HepG2 (cell line): Measurements from ENCODE around the gene RNH1. TPM values are rescaled to one million over a fixed set of nuclear protein-coding genes. Genes with fewer than 3 reads are reported as not detected.
A peak's percentile ranks its signal among the peaks of the same experiment; 100 is the strongest.

Experiments
- AKAP8 ChIP-seq: sonication (generic); formaldehyde crosslinking; IDR thresholded peaks from 2 replicates; pipeline ENCODE4 v1.5.1; 2020; ENCODE audit warnings: mild to moderate bottlenecking, missing genetic modification reagents
- ARID2 ChIP-seq: sonication (generic); formaldehyde crosslinking; IDR thresholded peaks from 2 replicates; pipeline ENCODE4 v1.8.1; 2022; ENCODE audit warnings: mild to moderate bottlenecking, missing genetic modification reagents, borderline replicate concordance
- CAMTA2 ChIP-seq: sonication (generic); formaldehyde crosslinking; IDR thresholded peaks from 2 replicates; pipeline ENCODE4 v1.4.0; 2020; ENCODE audit warnings: mild to moderate bottlenecking, missing genetic modification reagents, borderline replicate concordance
- HIVEP1 ChIP-seq: sonication (generic); formaldehyde crosslinking; IDR thresholded peaks from 2 replicates; pipeline ENCODE4 v1.4.0; 2020; ENCODE audit warnings: mild to moderate bottlenecking, missing genetic modification reagents
- HNF1A ChIP-seq, 2 experiments: sonication (generic) in 1 of 2; formaldehyde crosslinking in 1 of 2; IDR thresholded peaks; 2 replicates each; pipeline versions ENCODE4 v1.4.0 to v1.6.1; 2016 to 2020; ENCODE audit warnings: borderline replicate concordance in 1 of 2, low read depth in 1 of 2, mild to moderate bottlenecking in 1 of 2, missing genetic modification reagents in 1 of 2
- MAF1 ChIP-seq: sonication (generic); formaldehyde crosslinking; IDR thresholded peaks from 2 replicates; pipeline ENCODE4 v1.5.0; 2020; ENCODE audit warnings: missing genetic modification reagents, borderline replicate concordance
- MLLT10 ChIP-seq: sonication (generic); formaldehyde crosslinking; IDR thresholded peaks from 2 replicates; pipeline ENCODE4 v1.4.0; 2020; ENCODE audit warnings: missing genetic modification reagents
- NFKBIZ ChIP-seq: IDR thresholded peaks from 2 replicates; pipeline ENCODE4 v1.6.1; 2018; ENCODE audit warnings: missing genetic modification reagents, missing compliant biosample characterization
- PHF21A ChIP-seq: sonication (generic); formaldehyde crosslinking; IDR thresholded peaks from 2 replicates; pipeline ENCODE4 v1.5.0; 2020; ENCODE audit warnings: mild to moderate bottlenecking, missing genetic modification reagents
- RNF219 ChIP-seq: sonication (generic); formaldehyde crosslinking; IDR thresholded peaks from 2 replicates; pipeline ENCODE4 v1.5.0; 2020; ENCODE audit warnings: mild to moderate bottlenecking, missing genetic modification reagents
- SIN3A ChIP-seq: IDR thresholded peaks from 2 replicates; pipeline ENCODE4 v1.6.1; 2011; ENCODE audit warnings: low read depth, mild to moderate bottlenecking, control low read depth, low read length, borderline replicate concordance
- ZBTB7A ChIP-seq: sonication (generic); formaldehyde crosslinking; IDR thresholded peaks from 2 replicates; pipeline ENCODE4 v1.8.0; 2022; ENCODE audit warnings: mild to moderate bottlenecking, missing genetic modification reagents
- ZBTB8A ChIP-seq: sonication (generic); formaldehyde crosslinking; IDR thresholded peaks from 2 replicates; pipeline ENCODE4 v1.4.0; 2020; ENCODE audit warnings: mild to moderate bottlenecking, low read depth, missing genetic modification reagents, borderline replicate concordance
- ZFP91 ChIP-seq: sonication (generic); formaldehyde crosslinking; IDR thresholded peaks from 2 replicates; pipeline ENCODE4 v1.9.0; 2022; ENCODE audit warnings: missing genetic modification reagents, mild to moderate bottlenecking, borderline replicate concordance
- ZNF12 ChIP-seq: sonication (generic); formaldehyde crosslinking; IDR thresholded peaks from 2 replicates; pipeline ENCODE4 v1.5.0; 2020; ENCODE audit warnings: missing genetic modification reagents
- ZNF513 ChIP-seq: sonication (generic); formaldehyde crosslinking; conservative IDR thresholded peaks from 2 replicates; pipeline ENCODE4 v1.5.0; 2020; ENCODE audit warnings: missing genetic modification reagents
- ZNF607 ChIP-seq: sonication (generic); formaldehyde crosslinking; IDR thresholded peaks from 2 replicates; pipeline ENCODE4 v1.5.1; 2020; ENCODE audit warnings: missing genetic modification reagents, mild to moderate bottlenecking, borderline replicate concordance
- ZNF792 ChIP-seq: IDR thresholded peaks from 2 replicates; pipeline ENCODE4 v1.6.1; 2016
- polyA plus RNA-seq, 8 experiments: library from polyadenylated mRNA; depleted of rRNA in 3 of 8; stranded (reverse) in 7 of 8; unstranded in 1 of 8; fragments of >200 nt; fragmentation: Illumina TruSeq in 4 of 8; extraction: Trizol in 4 of 8; gene quantifications; 2 replicates each; pipeline versions ENCODE4 v1.2.1 to v1.2.3, GENCODE V29; 2011 to 2016; ENCODE audit warnings: low read depth in 4 of 8, missing spikeins in 1 of 8, mixed read lengths in 1 of 8; ENCODE audit not compliant: insufficient read depth in 1 of 8
- total RNA-seq, 5 experiments: library from RNA; depleted of rRNA; stranded (reverse); fragments of >200 nt; fragmentation: Illumina TruSeq; extraction: Trizol; gene quantifications; 2 replicates each; pipeline ENCODE4 v1.2.3, GENCODE V29; 2016; ENCODE audit warnings: low read depth in 1 of 5

Gene RNH1
- total and polyA plus RNA-seq, 2 of the 13 experiments (the other 11 are each of a cell fraction or from before 2014, with no cell fraction given): 36.0 to 74.1 TPM

GRCh38 chr11:536841-537621 is 30.0 kb upstream of the RNH1 start, which contains the start of gene LRRC56 (continued):
- TF ChIP-seq HNF1A (IDR thresholded peaks at IDR 0.05; ENCODE audit: low read depth): no peak
- TF ChIP-seq HNF1A (CRISPR knock-in tag; IDR thresholded peaks at IDR 0.05; ENCODE audit: borderline replicate concordance): no peak
- no peak for TF ChIP-seq ZBTB7A
- TF ChIP-seq ZNF607 (CRISPR knock-in tag): no peak
- TF ChIP-seq ZBTB8A (CRISPR knock-in tag): no peak
- TF ChIP-seq MAF1 (CRISPR knock-in tag): no peak
- no peak for TF ChIP-seq ZNF12 (CRISPR knock-in tag)
- no peak for TF ChIP-seq ZFP91 (CRISPR knock-in tag)
- peak; percentile 58; the same call in 1 of the 2 replicates for TF ChIP-seq AKAP8
- no peak for TF ChIP-seq CAMTA2 (CRISPR knock-in tag)
- TF ChIP-seq MLLT10 (CRISPR knock-in tag): no peak
- no peak for TF ChIP-seq NFKBIZ (CRISPR knock-in tag)
- peak; percentile 63; the same call in 1 of the 2 replicates for TF ChIP-seq SIN3A
- TF ChIP-seq ZNF792 (CRISPR knock-in tag): no peak
- TF ChIP-seq HIVEP1: no peak; the same call in 1 of the 2 replicates
- 0 out of 2 replicates have a peak, but pooled peaks have one; percentile 19 for TF ChIP-seq PHF21A (CRISPR knock-in tag)
- no peak for TF ChIP-seq ARID2
- TF ChIP-seq RNF219 (CRISPR knock-in tag): no peak
- no peak for TF ChIP-seq ZNF513 (CRISPR knock-in tag)
